GM23338 (cell line): ENCODE data around the gene GRAMD2B. TPM values are rescaled to one million over a fixed set of nuclear protein-coding genes. Genes with fewer than 3 reads are reported as not detected.

Source experiments
- ATAC-seq: fragments of 200-7000 bp; cut with Tn5 transposase; 3 replicates; pipeline ENCODE4 v1.9.1; 2020
- DNase-seq: peaks from one replicate; pipeline ENCODE4 v3.0.0-alpha.2; 2015; ENCODE audit warnings: low spot score
- H2AFZ ChIP-seq: fragments of 200-600 bp; sonication (generic); 2 replicates; pipeline ENCODE4 v1.8.0; 2016; ENCODE audit warnings: antibody characterized with exemption, mild to moderate bottlenecking, moderate library complexity
- H3F3A ChIP-seq: fragments of 200-600 bp; sonication (generic); replicated peaks from 2 replicates; pipeline ENCODE4 v1.8.0; 2017; ENCODE audit warnings: antibody characterized with exemption, mixed run types, low read depth
- H3K27ac ChIP-seq: fragments of 200-600 bp; sonication (generic); 2 replicates; pipeline ENCODE4 v1.6.1; 2016; ENCODE audit warnings: low read depth
- H3K27me3 ChIP-seq: fragments of 200-600 bp; sonication (generic); 2 replicates; pipeline ENCODE4 v1.8.0; 2016; ENCODE audit warnings: mild to moderate bottlenecking, mixed run types, moderate library complexity; ENCODE audit not compliant: insufficient read depth
- H3K36me3 ChIP-seq: fragments of 200-600 bp; sonication (generic); 2 replicates; pipeline ENCODE4 v1.8.0; 2016; ENCODE audit warnings: mild to moderate bottlenecking; ENCODE audit not compliant: insufficient read depth
- H3K4me1 ChIP-seq: fragments of 200-600 bp; sonication (generic); 2 replicates; pipeline ENCODE4 v1.8.0; 2016; ENCODE audit warnings: mild to moderate bottlenecking, moderate library complexity; ENCODE audit not compliant: insufficient read depth
- H3K4me2 ChIP-seq: fragments of 200-600 bp; sonication (generic); 2 replicates; pipeline ENCODE4 v1.7.1; 2017; ENCODE audit warnings: mixed run types
- H3K4me3 ChIP-seq: fragments of 200-600 bp; sonication (generic); 2 replicates; pipeline ENCODE4 v1.6.1; 2016; ENCODE audit warnings: mixed run types
- H3K79me2 ChIP-seq: fragments of 200-600 bp; sonication (generic); replicated peaks from 2 replicates; pipeline ENCODE4 v1.8.0; 2017; ENCODE audit warnings: mild to moderate bottlenecking; ENCODE audit not compliant: insufficient read depth
- H3K9me2 ChIP-seq: fragments of 200-600 bp; sonication (generic); 2 replicates; pipeline ENCODE4 v1.8.0; 2017; ENCODE audit not compliant: insufficient read depth
- H4K20me1 ChIP-seq: fragments of 200-600 bp; sonication (generic); replicated peaks from 2 replicates; pipeline ENCODE4 v1.8.0; 2017; ENCODE audit warnings: mild to moderate bottlenecking; ENCODE audit not compliant: insufficient read depth
- H3K27ac Mint-ChIP-seq: 2 replicates; pipeline ENCODE4 v1.8.0; 2020; ENCODE audit warnings: inconsistent platforms, mild to moderate bottlenecking, moderate library complexity, mixed read lengths
- H3K27me3 Mint-ChIP-seq: 3 replicates; pipeline ENCODE4 v1.8.0; 2022; ENCODE audit warnings: low read depth, mild to moderate bottlenecking, moderate library complexity, mixed read lengths, inconsistent platforms; ENCODE audit not compliant: insufficient read depth, poor library complexity
- H3K36me3 Mint-ChIP-seq: 3 replicates; pipeline ENCODE4 v1.8.0; 2021; ENCODE audit warnings: low read depth, mild to moderate bottlenecking, inconsistent platforms, moderate library complexity, mixed read lengths
- H3K4me1 Mint-ChIP-seq: 3 replicates; pipeline ENCODE4 v1.8.0; 2020; ENCODE audit warnings: mild to moderate bottlenecking, inconsistent platforms, mixed read lengths
- H3K4me3 Mint-ChIP-seq: 3 replicates; pipeline ENCODE4 v1.8.0; 2021; ENCODE audit warnings: moderate library complexity, mild to moderate bottlenecking, inconsistent platforms, mixed read lengths
- H3K9me3 Mint-ChIP-seq: 3 replicates; pipeline ENCODE4 v1.8.0; 2020; ENCODE audit warnings: moderate library complexity, mild to moderate bottlenecking, inconsistent platforms, mixed read lengths
- CREB1 ChIP-seq: fragments of 250-450 bp; sonication (Bioruptor Pico); IDR thresholded peaks from 2 replicates; pipeline ENCODE4 v1.5.0; 2020; ENCODE audit warnings: low read depth, mild to moderate bottlenecking, moderate library complexity
- CTCF ChIP-seq, 2 experiments: fragments of 200-600 bp in 1 of 2; sonication (generic) in 1 of 2; conservative IDR thresholded peaks; 2 replicates each; pipeline versions ENCODE4 v1.5.1 to v1.6.1; 2016 to 2017; ENCODE audit warnings: antibody characterized with exemption in 2 of 2, low read depth in 2 of 2, mild to moderate bottlenecking in 2 of 2, moderate library complexity in 1 of 2
- ETS1 ChIP-seq: IDR thresholded peaks from 2 replicates; pipeline ENCODE4 v1.6.1; 2016; ENCODE audit warnings: antibody characterized with exemption
- EZH2 ChIP-seq: fragments of 200-600 bp; sonication (generic); IDR thresholded peaks from one replicate; pipeline ENCODE4 v1.8.0; 2017; ENCODE audit warnings: antibody characterized with exemption, mild to moderate bottlenecking, low read depth; ENCODE audit not compliant: unreplicated experiment
- EZH2phosphoT487 ChIP-seq: fragments of 200-600 bp; sonication (generic); IDR thresholded peaks from one replicate; pipeline ENCODE4 v1.8.1; 2018; ENCODE audit warnings: antibody characterized with exemption; ENCODE audit not compliant: unreplicated experiment
- JUNB ChIP-seq: IDR thresholded peaks from one replicate; pipeline ENCODE4 v1.6.1; 2016; ENCODE audit warnings: antibody characterized with exemption; ENCODE audit not compliant: unreplicated experiment
- NANOG ChIP-seq: IDR thresholded peaks from 2 replicates; pipeline ENCODE4 v1.6.1; 2016; ENCODE audit warnings: antibody characterized with exemption, borderline replicate concordance
- POLR2AphosphoS5 ChIP-seq: IDR thresholded peaks from 2 replicates; pipeline ENCODE4 v1.6.1; 2016; ENCODE audit warnings: antibody characterized with exemption, low read depth
- STAT1 ChIP-seq: IDR thresholded peaks from one replicate; pipeline ENCODE4 v1.6.1; 2016; ENCODE audit warnings: antibody characterized with exemption; ENCODE audit not compliant: unreplicated experiment
- ZNF114 ChIP-seq: fragments of 250-450 bp; sonication (Bioruptor Pico); IDR thresholded peaks from 2 replicates; pipeline ENCODE4 v1.5.0; 2020; ENCODE audit warnings: mild to moderate bottlenecking, moderate library complexity
- ZNF331 ChIP-seq: fragments of 250-450 bp; sonication (Bioruptor Pico); IDR thresholded peaks from 2 replicates; pipeline ENCODE4 v1.5.0; 2020; ENCODE audit warnings: low read depth, mild to moderate bottlenecking, moderate library complexity
- polyA plus RNA-seq: library from polyadenylated mRNA; unstranded; fragments of >200 nt; fragmentation: Nextera tagmentation; extraction: Ambion mirVana; gene quantifications from 2 replicates; pipeline ENCODE4 v1.2.1, GENCODE V29; 2016
- total RNA-seq: library from RNA; depleted of rRNA; stranded (reverse); fragments of >200 nt; shearing (Covaris generic); gene quantifications from 2 replicates; pipeline ENCODE4 v1.2.3, GENCODE V29; 2014

Gene GRAMD2B
- total and polyA plus RNA-seq, 2 experiments from 2014 or later, result 9.7 to 16.9 TPM

DNA sequence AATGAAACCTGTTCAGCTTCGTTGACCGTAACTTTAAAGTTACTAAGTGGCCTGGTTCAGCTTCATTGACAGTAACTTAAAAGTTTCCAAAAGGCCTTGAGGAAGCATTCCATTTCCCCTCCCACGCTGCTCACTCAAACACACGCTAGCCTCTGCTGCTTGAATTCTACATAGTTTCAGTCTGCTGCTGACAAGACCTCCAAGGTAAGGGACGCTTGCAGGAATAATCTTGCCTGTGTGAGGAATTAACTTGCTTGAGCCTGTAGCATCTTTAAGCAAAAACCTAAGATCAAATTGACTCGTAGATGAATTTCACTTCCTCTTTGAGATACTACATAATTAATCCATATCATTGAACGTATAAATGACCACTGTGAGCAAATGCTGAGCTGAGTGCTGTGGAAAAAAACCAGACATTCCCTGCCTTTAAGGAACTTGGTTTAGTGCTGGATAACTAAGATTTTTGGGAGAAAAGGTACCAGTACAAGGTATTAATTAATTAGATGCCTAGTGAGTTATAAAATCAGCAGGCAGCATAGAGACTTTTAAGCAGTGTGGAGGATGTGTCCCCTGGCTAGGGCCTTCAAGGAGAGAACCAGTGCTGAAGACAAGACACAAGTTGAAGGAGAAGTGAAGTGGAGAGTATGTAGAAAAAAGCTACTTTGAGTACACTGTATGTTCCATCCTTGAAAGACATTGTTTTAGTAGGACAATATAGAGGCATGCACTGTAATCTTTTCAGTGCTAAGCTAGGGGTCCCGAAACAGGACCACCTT, 39.2 kb downstream of the GRAMD2B start (continued):
- TF ChIP-seq CTCF (conservative IDR thresholded peaks at IDR 0.05; ENCODE audit: low read depth in 2 of 2) (no peak), EZH2 (no peak), POLR2AphosphoS5 (no peak), NANOG (no peak)

DNA sequence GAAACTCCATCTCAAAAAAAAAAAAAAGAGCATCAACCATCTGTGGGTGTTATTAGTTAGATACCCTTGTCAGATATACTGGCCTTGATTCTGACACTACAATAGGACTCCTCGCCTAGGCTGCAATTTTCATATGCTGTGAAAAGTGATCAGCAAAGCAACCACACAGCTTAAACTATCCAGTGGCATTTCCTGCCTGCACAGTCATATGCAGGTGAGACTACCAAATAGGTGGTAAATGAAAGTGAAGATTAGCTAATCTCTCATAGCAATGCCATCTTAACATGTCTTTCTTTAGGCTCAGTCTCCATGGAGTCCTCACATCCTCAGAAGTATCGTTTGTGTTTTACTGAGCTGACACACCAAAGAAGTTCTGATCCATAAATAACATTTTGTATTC, 40.8 kb downstream of the GRAMD2B start:
- H3K4me3 ChIP-seq, result no peak overlapping the region
- no peak overlapping the region for H3K4me2 ChIP-seq
- H3F3A ChIP-seq, result no peaks in the 10 kb centered on the region
- no peaks in the 10 kb centered on the region for H3K9me2 ChIP-seq
- H3K4me1 ChIP-seq, result no peaks in the 10 kb centered on the region
- no peak overlapping the region for H2AFZ ChIP-seq
- ATAC-seq, result no peak
- TF ChIP-seq ZNF114 (CRISPR knock-in tag) (no peak), POLR2AphosphoS5 (no peak), STAT1 (no peak), ZNF331 (no peak), EZH2phosphoT487 (no peak), CREB1 (CRISPR knock-in tag) (no peak), NANOG (no peak), ETS1 (no peak), CTCF (conservative IDR thresholded peaks at IDR 0.05; ENCODE audit: low read depth in 2 of 2) (no peak), EZH2 (no peak), JUNB (no peak)
- H3K4me3 Mint-ChIP-seq, result no peak overlapping the region
- H3K27ac ChIP-seq, result no peak overlapping the region
- H3K79me2 ChIP-seq, result no peaks in the 10 kb centered on the region
- DNase-seq, result no peak
- no peaks in the 10 kb centered on the region; the same call in 2 of the 3 replicates for H3K9me3 Mint-ChIP-seq
- H3K27ac Mint-ChIP-seq, result no peak overlapping the region
- no peaks in the 10 kb centered on the region; the same call in 1 of the 2 replicates for H3K36me3 ChIP-seq
- H3K27me3 ChIP-seq, result no peaks in the 10 kb centered on the region; the same call in 1 of the 2 replicates
- peaks cover 10% of the 10 kb centered on the region for H3K36me3 Mint-ChIP-seq
- peaks cover 12% of the 10 kb centered on the region for H3K27me3 Mint-ChIP-seq
- peaks cover 3% of the 10 kb centered on the region; the same call in 1 of the 2 replicates for H4K20me1 ChIP-seq
- H3K4me1 Mint-ChIP-seq, result peaks cover 10% of the 10 kb centered on the region
